Liver (tissue), 9 donors: Measurements from ENCODE around the gene IFI27L1. TPM values are rescaled to one million over a fixed set of nuclear protein-coding genes. Genes with fewer than 3 reads are reported as not detected.

Experiments
- DNase-seq: peaks from one replicate; pipeline ENCODE4 v3.0.0-alpha.2; 2017; ENCODE audit warnings: low spot score
- H3K27ac ChIP-seq, 2 donors: one replicate each; pipeline ENCODE4 v1.7.0; 2013; ENCODE audit warnings: inconsistent platforms in 2 of 2, low read length in 2 of 2, control low read depth in 1 of 2, low read depth in 1 of 2, mild to moderate bottlenecking in 1 of 2
- H3K27me3 ChIP-seq, 4 donors: one replicate each; pipeline versions ENCODE4 v1.6.1 to v1.7.0; 2013; ENCODE audit warnings: low read length in 3 of 4, inconsistent platforms in 1 of 4, mild to moderate bottlenecking in 1 of 4, moderate library complexity in 1 of 4; ENCODE audit not compliant: control insufficient read depth in 4 of 4, insufficient read depth in 4 of 4
- H3K36me3 ChIP-seq, 4 donors: one replicate each; pipeline versions ENCODE4 v1.6.1 to v1.7.0; 2013; ENCODE audit warnings: low read length in 3 of 4, mild to moderate bottlenecking in 3 of 4, low read depth in 1 of 4, moderate library complexity in 1 of 4; ENCODE audit not compliant: control insufficient read depth in 4 of 4, insufficient read depth in 3 of 4
- H3K4me1 ChIP-seq, 4 donors: one replicate each; pipeline versions ENCODE4 v1.6.1 to v1.7.0; 2013; ENCODE audit warnings: low read length in 3 of 4, mild to moderate bottlenecking in 3 of 4, moderate library complexity in 1 of 4; ENCODE audit not compliant: control insufficient read depth in 4 of 4, insufficient read depth in 4 of 4
- H3K4me3 ChIP-seq, 3 donors: one replicate each; pipeline versions ENCODE4 v1.6.1 to v1.7.0; 2013; ENCODE audit warnings: low read length in 3 of 3, control low read depth in 1 of 3, low read depth in 1 of 3, mild to moderate bottlenecking in 1 of 3
- H3K9ac ChIP-seq, 2 donors: one replicate each; pipeline ENCODE4 v1.7.0; 2013; ENCODE audit warnings: low read length in 2 of 2, mild to moderate bottlenecking in 2 of 2, moderate library complexity in 2 of 2, control low read depth in 1 of 2, low read depth in 1 of 2
- H3K9me3 ChIP-seq, 4 donors: one replicate each; pipeline versions ENCODE4 v1.6.1 to v1.7.0; 2013; ENCODE audit warnings: low read length in 3 of 4; ENCODE audit not compliant: control insufficient read depth in 4 of 4
- CTCF ChIP-seq: fragments of 150-350 bp; IDR thresholded peaks from 2 replicates; pipeline ENCODE4 v1.5.1; 2017; ENCODE audit warnings: improper control_type of control experiment, low read depth, low read length; ENCODE audit not compliant: missing input control
- FOXA1 ChIP-seq: IDR thresholded peaks from 2 replicates; pipeline ENCODE4 v1.6.1; 2016; ENCODE audit warnings: antibody characterized with exemption
- FOXA2 ChIP-seq: IDR thresholded peaks from 2 replicates; pipeline ENCODE4 v1.6.1; 2016; ENCODE audit warnings: antibody characterized with exemption
- HNF4A ChIP-seq, 2 donors: conservative IDR thresholded peaks; 2 replicates each; pipeline ENCODE4 v1.6.1; 2016; ENCODE audit warnings: antibody characterized with exemption in 2 of 2, mild to moderate bottlenecking in 2 of 2
- HNF4G ChIP-seq: IDR thresholded peaks from 2 replicates; pipeline ENCODE4 v1.6.1; 2016; ENCODE audit warnings: antibody characterized with exemption
- JUND ChIP-seq, 2 donors: IDR thresholded peaks; 2 replicates each; pipeline ENCODE4 v1.6.1; 2016; ENCODE audit warnings: antibody characterized with exemption in 2 of 2
- RAD21 ChIP-seq, 2 donors: IDR thresholded peaks; 2 replicates each; pipeline ENCODE4 v1.6.1; 2016; ENCODE audit warnings: antibody characterized with exemption in 2 of 2, mild to moderate bottlenecking in 2 of 2
- RXRA ChIP-seq, 2 donors: IDR thresholded peaks; 2 replicates each; pipeline ENCODE4 v1.6.1; 2017 to 2018; ENCODE audit warnings: antibody characterized with exemption in 2 of 2, mild to moderate bottlenecking in 1 of 2
- YY1 ChIP-seq: IDR thresholded peaks from 2 replicates; pipeline ENCODE4 v1.6.1; 2016; ENCODE audit warnings: antibody characterized with exemption, mild to moderate bottlenecking
- ZBTB33 ChIP-seq: IDR thresholded peaks from 2 replicates; pipeline ENCODE4 v1.6.1; 2016; ENCODE audit warnings: antibody characterized with exemption
- WGBS: extraction: QIAGEN DNeasy Blood & Tissue Kit; methylation state at CpG from one replicate; pipeline ENCODE4 v1.1.7; 2013; 5-methylcytosine and 5-hydroxymethylcytosine counted together
- polyA plus RNA-seq, 2 donors: library from polyadenylated mRNA; stranded (reverse) in 1 of 2; unstranded in 1 of 2; fragments of 200-250 nt in 1 of 2; fragments of >200 nt in 1 of 2; fragmentation: Nextera tagmentation in 1 of 2; extraction: Ambion mirVana in 1 of 2; gene quantifications; one replicate each; pipeline versions ENCODE4 v1.2.1 to v1.2.3, GENCODE V29; 2013 to 2015
- total RNA-seq, 2 donors: library from RNA; depleted of rRNA; stranded (reverse); fragments of >200 nt; gene quantifications; one replicate each; pipeline ENCODE4 v1.2.3, GENCODE V29; 2014
- donor health status: healthy.
- donor health status: healthy.
- donor health status: healthy.
- donor health status: healthy.
- donor health status: healthy.

The IFI27L1 gene
- total and polyA plus RNA-seq, 4 donors: 3.7 to 8.1 (median 5.6) TPM

GRCh38 chr14:94129111-94129757 is 48.1 kb downstream of the IFI27L1 start, which contains the start of gene IFI27L2:
IFI27L2 (minus strand) TSS chr14:94129604; CDS start chr14:94129564, 40 bp downstream.
- 8% methylated on average over 27 of the region's 27 CpGs for WGBS
- Histone ChIP-seq H3K27ac (peak within 1 kb of the TSS; percentile 53 to 54), H3K9me3 (no peaks in the 10 kb centered on the region), H3K4me3 (peak within 1 kb of the TSS in 2 of 3 donors; percentile 46 to 55), H3K36me3 (no peaks in the 10 kb centered on the region), H3K9ac (peak within 1 kb of the TSS; percentile 11 to 25), H3K27me3 (no peaks in the 10 kb centered on the region), H3K4me1 (peaks cover 0 to 8% (median 5%) of the 10 kb centered on the region in 4 donors)
- TF ChIP-seq ZBTB33 (no peak), HNF4G (no peak), CTCF (peak; percentile 8), FOXA1 (no peak), RAD21 (IDR thresholded peaks at IDR 0.05) (peak in 1 of 2 donors; percentile 5), YY1 (no peak)
- peak; percentile 69 for DNase-seq

- WGBS: 3% methylated on average over 12 of the region's 12 CpGs
- Histone ChIP-seq H3K4me1 (peaks cover 0 to 8% (median 5%) of the 10 kb centered on the region in 4 donors), H3K27ac (no peak overlapping the region), H3K27me3 (no peaks in the 10 kb centered on the region), H3K9ac (peak overlapping the region; percentile 11 to 25), H3K4me3 (peak overlapping the region in 2 of 3 donors; percentile 46 to 55), H3K36me3 (no peaks in the 10 kb centered on the region), H3K9me3 (no peaks in the 10 kb centered on the region)
- DNase-seq: no peak
- TF ChIP-seq YY1: peak; percentile 21
- TF ChIP-seq RAD21 (IDR thresholded peaks at IDR 0.05): no peak
Measured at GRCh38 chr14:94129758-94130414, 48.8 kb downstream of the IFI27L1 start.

- Histone ChIP-seq H3K4me1 (peaks cover 1 to 8% (median 5%) of the 10 kb centered on the region in 4 donors), H3K27ac (no peak overlapping the region), H3K36me3 (no peaks in the 10 kb centered on the region), H3K9ac (no peak overlapping the region), H3K4me3 (no peak overlapping the region), H3K27me3 (no peaks in the 10 kb centered on the region), H3K9me3 (no peaks in the 10 kb centered on the region)
- WGBS: 43% methylated on average over 4 of the region's 4 CpGs
- no peak for TF ChIP-seq FOXA2
- no peak for TF ChIP-seq ZBTB33
- TF ChIP-seq JUND (IDR thresholded peaks at IDR 0.05): peak in 1 of 2 donors; percentile 10
- peak; percentile 81 to 82 for TF ChIP-seq RAD21 (IDR thresholded peaks at IDR 0.05)
- TF ChIP-seq HNF4A (conservative IDR thresholded peaks at IDR 0.05): no peak
- peak; percentile 75 for TF ChIP-seq CTCF
- TF ChIP-seq RXRA (IDR thresholded peaks at IDR 0.05): no peak
- DNase-seq: peak; percentile 63
Measured at GRCh38 chr14:94132285-94132887, 51.3 kb downstream of the IFI27L1 start.
